Fibroblast of skin of scalp (primary cell): Measurements from ENCODE around the gene WBP2. TPM values are rescaled to one million over a fixed set of nuclear protein-coding genes. Genes with fewer than 3 reads are reported as not detected.

Source experiments
- DNase-seq: peaks from one replicate; pipeline ENCODE4 v3.0.0-alpha.2; 2013
- polyA plus RNA-seq, 2 experiments: library from polyadenylated mRNA; unstranded; fragments of 120-200 nt; gene quantifications; one replicate each; pipeline ENCODE4 v1.2.1, GENCODE V29; 2013; ENCODE audit not compliant: insufficient read length in 2 of 2

The WBP2 gene
- polyA plus RNA-seq (2013, experiment 1 of 2; ENCODE audit: insufficient read length), result 56.6 TPM
- 51.2 TPM for polyA plus RNA-seq (2013, experiment 2 of 2; ENCODE audit: insufficient read length)

- DNase-seq, result peak; percentile 100
These were observed at the start of gene WBP2 for GRCh38 chr17:75855310-75856061. Gene WBP2 (minus strand): TSS chr17:75855335. CDS start chr17:75855297, 38 bp downstream.

- DNase-seq, result no peak
These were observed 47.3 kb upstream of the WBP2 start for GRCh38 chr17:75902406-75902805.

DNA sequence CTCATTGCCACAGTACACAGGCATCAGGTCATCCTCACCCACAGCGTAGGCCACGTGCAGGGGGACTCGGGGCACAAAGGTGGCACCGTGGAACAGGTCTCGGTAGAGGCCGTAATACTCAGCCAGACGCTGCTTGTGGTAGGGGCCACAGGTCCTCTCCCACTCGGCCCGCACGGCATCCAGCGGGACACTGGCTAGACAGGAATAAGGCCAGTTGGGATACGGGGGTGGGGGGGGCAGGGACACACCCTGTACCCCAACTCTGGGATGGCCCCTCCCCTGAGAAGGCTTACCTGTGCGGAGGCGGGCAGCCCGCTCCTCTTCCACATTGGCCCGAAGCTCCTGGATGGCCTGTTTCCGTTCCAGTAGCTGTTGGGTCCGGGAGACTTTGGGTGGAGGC, 46.6 kb upstream of the WBP2 start:
- DNase-seq, result no peak

DNA sequence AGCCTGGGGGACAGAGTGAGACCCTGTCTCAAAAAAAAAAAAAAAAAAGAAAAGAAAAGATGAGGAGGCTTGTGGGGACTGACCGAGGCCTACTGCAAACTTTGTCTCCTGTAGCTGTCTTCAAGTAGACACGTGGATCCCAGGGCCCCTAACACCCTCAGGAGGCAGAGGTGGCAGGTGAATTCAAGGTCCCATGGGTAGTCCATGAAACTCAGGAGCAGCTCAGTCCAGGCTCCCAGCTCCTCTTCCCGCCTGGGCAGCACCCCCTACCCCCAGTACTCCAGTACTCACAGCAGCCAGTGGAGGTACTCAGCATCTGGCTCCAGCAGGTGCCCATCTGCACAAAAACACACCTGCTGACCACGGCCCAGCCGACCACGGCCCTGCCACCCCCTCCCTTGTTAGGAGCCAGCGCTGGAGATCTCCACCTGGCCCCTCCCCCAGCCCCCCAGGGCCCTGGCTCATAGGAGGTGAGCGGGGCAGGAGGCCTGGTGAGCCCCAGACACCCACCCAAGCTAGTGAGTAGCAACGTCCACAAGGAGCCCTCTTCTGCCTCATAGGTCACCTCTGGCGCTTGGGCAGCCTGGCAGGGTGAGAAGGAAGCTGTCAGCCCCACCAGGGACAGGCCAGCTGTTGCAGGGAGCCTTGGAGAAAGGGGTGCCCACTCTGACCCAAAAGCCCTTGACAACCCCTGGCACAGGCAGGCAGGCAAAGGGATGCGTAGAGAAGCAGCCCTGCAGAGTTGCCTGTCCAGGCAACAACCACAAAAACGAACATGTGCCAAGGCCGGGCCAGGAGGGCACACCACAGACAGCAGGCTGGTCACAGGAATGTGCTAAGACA, 45.8 kb upstream of the WBP2 start:
- DNase-seq, result no peak

DNA sequence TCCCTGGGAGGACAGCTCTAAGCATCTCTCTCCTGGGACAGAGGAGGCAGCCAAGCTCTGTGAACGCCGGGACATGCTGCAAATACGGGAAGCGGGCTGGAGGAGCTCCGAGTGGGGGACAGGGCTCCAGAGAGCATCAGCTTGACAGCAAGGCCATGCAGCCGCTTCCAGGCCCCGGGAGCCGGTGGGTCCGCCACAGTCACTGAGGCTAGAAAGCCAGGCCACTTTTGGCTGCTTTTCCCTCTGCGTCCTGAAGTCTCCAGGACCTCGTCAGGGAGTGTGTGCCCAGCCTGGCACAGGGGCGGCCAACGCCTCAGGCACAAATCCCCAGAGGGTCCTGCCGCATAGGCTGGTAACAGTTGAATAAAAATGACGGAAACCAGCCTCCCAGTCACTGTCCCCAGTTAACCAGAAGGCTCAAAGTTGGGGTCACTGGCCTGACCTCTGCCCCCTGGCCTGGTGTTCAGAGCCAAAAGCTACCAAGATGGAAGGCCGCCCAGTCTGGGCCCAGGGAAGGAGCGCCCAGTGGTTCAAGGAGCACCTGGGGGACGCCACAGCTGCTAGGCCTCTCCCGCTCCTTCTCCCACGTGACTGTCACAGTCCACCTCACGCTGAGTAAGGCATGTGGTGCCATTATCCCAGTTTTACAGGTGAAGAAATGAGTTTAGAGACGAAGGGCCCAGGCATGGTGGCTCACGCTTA, 44.8 kb upstream of the WBP2 start:
- DNase-seq, result no peak

DNA sequence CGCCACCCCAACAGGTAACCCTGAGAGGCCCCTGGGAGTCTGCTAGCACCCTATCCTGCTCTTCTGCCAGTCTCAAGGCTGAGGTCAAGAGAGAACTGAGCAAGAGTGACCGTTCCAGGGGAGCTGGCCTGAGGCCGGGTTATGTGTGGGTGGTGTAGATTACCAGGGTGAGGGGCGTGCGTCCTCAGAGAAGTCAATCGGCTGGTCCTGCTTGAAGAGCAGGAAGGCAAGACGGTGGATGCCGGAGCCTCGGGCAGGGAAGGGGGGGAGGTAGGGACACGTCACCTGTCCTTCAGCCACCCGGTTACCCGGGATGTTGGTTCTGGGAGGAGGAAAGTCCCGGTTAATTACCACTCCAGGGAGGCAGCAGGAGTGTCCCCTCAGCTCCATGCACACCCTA, 44.2 kb upstream of the WBP2 start:
- no peak for DNase-seq

GRCh38 chr17:75898791-75899190, 43.7 kb upstream of the WBP2 start:
- no peak for DNase-seq

DNA sequence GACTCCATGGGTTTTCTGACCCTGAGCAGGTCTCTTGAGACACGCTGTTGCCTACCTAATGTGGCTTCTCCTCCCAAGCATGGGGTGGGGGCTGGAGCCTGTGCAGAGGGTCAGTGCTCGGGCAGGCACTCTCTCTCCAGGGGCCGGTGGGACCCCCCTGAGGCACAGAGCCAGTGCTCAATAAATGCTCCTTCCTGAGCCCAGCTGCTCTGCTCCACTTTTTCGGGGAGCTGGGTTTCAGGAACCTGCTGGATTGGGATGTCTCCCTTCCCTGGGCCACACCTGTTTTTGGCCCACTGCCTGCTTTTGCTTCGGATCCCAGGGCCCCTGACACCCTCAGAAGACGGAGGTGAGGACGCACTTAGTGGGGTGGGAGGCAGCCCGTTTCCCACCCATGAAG, 42.9 kb upstream of the WBP2 start:
- no peak for DNase-seq

DNA sequence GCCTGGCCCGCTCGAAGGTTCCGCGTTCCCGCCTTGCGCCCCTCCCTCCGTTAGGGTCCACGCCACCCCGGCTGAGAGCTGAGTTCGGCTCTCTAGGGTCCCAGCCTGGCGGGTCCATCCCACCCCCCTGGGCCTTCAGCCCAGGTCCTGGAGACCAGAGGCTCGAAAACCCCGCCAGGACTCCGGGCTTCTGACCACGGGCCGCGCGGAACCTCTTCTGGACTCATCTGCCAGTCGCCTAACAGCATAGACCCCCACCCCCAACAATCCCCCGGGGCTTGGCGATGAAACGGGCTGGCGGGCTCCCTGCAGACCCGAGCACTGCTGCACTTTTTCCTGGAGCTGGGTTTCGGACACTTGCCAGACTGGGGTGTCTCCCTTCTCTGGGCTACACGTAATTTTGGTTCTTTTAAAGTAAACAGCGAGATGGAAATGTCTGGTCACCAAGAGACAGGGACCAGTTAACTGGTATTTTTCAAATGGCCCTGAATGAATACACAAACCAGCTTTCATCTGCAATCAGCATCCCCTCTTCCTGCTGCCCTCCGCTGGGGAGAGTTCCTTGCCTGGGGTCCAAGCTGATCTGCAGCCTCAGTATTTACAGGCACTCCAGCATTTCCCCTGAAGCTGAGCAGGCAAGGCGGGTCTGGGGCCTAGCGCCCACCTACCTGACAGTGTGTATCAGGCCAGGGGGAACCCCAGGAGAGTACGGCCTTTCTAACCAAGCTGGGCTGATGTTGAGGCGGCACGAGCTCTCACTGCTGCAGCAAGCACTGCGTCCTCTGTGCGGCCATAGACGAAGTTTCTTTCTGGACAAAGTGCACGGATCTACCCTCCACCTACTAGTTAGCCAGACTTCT, 42.3 kb upstream of the WBP2 start:
- DNase-seq, result no peak

DNA sequence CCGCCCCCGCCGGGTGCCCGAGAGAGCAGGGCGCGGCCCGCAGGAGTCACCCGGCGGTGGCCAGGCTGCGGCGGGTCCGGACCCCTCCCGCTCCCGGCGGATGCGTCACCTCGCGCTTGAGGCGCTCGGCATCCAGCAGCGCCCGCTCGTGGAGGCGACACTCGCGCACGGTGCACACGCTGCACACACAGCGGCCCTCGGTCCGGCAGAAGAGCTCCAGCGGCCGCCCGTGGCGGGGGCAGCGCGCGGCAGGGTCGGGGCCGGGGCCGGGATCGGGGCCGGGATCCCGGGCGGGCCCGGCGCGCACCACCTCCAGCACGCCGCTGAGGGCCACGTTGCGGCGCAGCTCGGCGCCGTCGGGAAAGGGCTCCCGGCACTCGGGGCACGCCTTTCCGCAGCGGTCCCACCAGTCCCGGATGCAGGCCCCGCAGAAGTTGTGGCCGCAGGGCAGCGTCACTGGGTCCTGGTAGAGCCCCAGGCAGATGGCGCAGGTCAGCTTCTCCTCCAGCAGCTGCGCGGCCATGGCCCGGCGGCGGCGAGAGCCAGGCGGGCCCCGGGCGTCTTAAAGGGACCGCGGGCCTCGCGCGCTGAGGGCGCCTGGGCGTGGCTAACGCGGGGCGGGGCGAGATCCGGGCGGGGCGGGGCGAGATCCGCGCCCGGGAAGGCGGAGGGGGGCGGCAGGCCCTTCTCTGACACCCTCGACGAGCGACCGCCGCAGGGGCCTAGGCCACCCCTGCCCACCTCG, 41.5 kb upstream of the WBP2 start, which contains the start of gene TRIM65:
Gene TRIM65 (minus strand): TSS at position 537 of the 745 bp plus-strand sequence. CDS start 14 bp downstream, at position 523.
- DNase-seq, result peak; percentile 82

DNA sequence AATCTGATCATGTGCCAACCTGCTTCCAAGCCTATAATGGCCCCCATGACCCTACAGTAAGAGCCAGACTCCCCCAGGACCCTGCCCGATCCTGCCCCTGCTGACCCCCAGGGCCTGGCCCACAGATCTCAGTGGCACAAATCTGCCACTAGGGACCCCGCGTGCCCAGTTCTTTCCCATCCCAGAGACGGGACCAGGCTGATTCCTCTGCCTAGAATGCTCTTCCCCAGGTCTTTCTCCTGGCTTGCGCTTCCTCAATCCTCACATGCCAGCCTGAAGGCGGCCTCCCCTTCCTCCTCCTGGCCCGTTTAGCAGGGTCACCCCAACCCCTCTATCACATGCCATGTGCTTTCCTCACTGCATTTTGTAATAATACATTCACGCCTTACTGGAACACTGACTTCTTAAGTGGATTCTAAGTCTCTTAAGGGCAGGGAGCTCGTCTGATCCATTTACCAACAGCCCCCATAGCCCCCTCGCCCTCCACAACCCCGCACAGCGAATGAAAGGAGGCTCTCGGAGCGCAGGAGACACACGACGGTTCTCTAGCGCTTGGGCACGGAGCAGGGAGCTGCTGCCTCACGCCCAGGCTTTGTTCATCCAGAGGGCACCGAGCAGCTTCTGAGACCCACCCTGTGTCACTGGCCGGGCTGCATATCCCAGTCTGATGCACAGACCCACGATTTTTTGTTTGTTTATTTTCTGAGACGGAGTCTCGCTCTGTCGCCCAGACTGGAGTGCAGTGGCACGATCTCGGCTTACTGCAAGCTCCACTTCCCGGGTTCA, 40.4 kb upstream of the WBP2 start:
- peak; percentile 51 for DNase-seq

DNA sequence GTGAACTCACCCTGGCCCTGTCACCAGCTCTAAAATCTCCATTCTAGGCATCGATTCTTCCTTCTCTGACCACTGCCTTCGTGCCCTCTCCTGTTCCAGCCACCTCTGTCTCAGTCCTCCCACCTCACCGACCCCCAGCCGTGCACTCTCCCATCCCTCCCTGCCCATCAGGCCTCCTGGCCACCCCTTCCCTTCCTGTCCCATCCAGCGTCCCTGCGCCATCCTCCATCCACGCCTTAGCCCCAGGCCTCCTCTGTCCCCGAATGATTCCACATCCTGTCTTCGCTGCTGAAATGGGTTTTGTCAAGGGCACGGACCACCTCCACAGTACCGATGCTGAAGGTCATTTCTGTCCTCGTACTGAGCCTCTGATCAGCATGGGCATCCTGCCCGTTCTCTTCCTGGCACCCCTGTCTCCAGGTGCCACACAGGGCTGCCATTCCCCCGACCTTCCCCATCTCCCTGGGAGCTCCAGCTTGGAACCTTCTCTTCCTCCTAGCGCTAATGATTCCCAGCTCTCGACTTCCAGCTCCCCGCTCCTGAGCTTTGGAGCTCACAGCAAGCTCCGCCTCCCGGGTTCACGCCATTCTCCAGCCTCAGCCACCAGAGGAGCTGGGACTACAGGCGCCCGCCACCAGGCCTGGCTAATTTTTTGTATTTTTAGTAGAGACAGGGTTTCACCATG, 39.1 kb upstream of the WBP2 start:
- no peak for DNase-seq

DNA sequence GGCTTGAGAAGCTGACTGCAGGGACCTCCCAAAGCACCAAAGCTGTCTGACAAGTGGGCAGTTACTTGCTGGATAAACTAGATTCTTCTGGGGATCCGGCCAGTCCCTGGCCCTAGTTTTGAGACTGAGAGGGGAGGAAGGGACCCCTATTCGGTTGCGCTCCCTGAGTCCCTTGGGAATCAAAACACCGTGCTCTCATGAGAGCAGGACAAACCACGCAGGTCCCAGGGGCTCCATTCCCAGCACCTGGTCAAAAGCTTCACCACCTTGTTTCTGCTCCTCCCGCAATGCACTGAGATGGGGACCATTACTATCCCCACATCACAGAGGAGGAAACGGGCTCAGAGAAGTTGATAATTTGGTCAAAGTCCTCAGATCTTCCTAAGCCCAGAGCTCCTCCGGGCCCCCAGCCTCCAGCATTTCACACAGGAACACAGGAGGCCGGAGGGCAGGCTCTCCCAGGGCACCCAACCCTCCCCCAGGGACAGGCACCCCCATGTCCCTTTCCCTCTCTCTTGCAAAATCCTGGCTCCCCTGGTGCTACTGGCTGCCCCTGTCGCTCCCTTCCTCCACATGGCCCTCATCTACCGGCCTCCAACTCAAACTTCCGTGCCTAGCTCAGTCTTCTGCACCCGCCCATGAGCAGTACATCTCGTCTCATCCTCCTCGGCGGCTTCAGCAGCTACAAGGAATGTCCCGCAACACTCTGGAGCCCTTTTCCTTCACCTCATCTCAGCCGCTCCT, 38.3 kb upstream of the WBP2 start:
- DNase-seq, result no peak

GRCh38 chr17:75892556-75893224, 37.6 kb upstream of the WBP2 start:
- no peak for DNase-seq

DNA sequence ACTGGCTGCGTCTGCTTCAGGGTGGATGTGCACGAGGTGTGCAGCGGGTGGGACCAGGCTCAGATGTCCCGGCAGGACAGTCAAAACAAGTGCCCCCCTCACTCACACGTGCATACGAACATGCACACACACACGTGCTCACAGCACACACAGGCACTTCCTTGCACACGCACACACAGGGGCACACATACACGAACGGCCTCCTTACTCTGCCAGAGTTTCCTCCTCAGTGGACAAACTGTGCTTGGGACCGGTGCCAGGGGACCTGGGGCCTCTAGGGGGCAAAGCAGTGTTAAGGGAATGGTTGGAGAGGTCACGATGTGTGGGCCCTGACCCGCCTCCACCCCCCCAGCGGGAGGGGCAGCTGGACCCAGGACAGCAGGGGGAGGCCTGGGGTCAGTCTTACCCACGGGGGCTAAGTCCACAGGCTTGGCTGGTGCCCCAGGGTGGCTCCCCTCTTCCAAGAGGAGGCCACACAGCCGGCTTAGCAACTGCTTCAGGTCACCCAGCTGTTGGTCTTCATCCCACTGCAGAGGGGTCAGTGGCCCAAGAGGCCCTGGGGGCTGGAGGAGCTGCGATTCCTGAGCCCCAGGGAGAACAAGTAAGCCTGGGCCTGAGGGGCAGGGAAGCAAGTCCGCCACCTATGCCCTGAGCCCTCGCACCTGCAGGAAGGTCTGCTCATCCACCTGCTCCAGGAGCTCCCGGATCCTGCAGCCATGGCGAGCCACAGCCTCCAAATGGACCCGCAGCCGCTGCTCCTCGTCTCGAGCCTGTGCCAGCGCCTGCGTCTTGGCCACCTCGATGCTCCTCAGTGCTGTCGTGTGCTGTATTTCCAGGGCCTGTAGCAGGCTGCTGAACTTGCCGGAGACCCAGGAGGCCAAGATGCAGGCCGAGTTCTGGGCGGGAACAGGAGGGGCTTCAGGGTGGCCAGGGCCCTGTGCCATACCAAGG, 36.7 kb upstream of the WBP2 start:
- no peak for DNase-seq

DNA sequence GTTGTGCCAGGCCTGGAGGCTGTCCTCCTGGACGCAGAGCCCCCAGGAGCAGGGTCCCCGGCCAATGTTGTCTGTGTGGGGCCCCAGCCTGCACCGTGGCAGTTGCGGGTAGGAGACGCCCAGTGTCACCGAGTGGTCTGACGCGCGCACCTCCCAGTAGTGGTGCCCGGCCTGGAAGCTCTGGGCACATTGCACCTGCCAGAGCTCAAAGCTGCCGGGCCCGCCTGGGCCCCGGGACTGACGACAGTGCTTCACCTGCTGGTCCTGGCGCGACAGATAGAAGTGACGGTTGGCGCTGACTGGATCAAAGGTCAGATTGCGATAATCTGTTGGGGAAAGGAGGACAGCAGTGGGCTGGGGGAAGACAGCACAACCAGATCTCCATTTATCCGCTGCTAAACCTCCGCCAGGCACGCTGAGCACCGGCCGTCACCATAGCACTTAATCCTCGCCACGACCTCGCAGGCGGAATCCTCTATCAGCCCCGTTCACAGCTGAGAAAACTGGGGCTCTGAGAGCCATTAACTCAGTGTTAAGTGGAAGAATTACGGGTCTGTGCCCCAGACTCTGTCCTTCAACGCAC, 36.0 kb upstream of the WBP2 start:
- no peak for DNase-seq

DNA sequence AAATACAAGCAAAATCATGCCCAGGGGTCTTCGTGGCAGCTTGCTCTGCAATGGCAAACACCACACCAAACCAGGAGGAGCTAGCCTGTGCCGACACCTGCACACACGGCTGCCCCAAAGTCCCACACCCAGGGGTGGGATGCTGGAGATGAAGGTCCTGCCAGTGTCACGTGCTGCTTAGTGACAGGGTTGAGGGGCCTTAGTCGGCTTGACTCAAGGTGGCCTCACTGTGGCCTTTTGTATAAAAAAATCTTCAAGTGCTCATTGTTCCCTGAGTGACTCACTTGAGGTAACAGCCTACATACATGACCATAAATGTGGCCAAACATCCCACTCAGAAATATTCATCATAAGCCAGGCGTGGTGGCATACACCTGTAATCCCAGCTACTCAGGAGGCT, 34.3 kb upstream of the WBP2 start:
- DNase-seq, result no peak
